ENCODE data around the gene MIDN. TPM values are rescaled to one million over a fixed set of nuclear protein-coding genes. Genes with fewer than 3 reads are reported as not detected.
"Not testable (repeated sequence)": the region's sequence is repeated elsewhere in the genome, so short reads cannot be mapped to it uniquely, and the experiment has no call there.

The MIDN gene
- total RNA-seq, 1 donor from 2014 or later, result 193 TPM

GRCh38 chr19:1206864-1207450 lies 41.4 kb upstream of the MIDN start:
- Mint-ChIP-seq H3K9me3 (ENCODE audit: low read depth) (no peaks in the 10 kb centered on the region), H3K4me1 (ENCODE audit: low read depth) (peaks cover 18% of the 10 kb centered on the region), H3K27me3 (no peaks in the 10 kb centered on the region), H3K27ac (peak overlapping the region; percentile 82), H3K4me3 (ENCODE audit: low read depth) (peak overlapping the region; percentile 81), H3K36me3 (ENCODE audit: insufficient read depth) (peaks cover 4% of the 10 kb centered on the region)
- no peak for DNase-seq (ENCODE audit: low spot score, unreplicated experiment)
- TF ChIP-seq CTCF (IDR thresholded peaks at IDR 0.05; ENCODE audit: unreplicated experiment), result no peak

- H3K4me1 Mint-ChIP-seq (ENCODE audit: low read depth), result peaks cover 22% of the 10 kb centered on the region
- H3K9me3 Mint-ChIP-seq (ENCODE audit: low read depth); H3K27ac Mint-ChIP-seq; DNase-seq (ENCODE audit: low spot score, unreplicated experiment); H3K36me3 Mint-ChIP-seq (ENCODE audit: insufficient read depth); H3K4me3 Mint-ChIP-seq (ENCODE audit: low read depth); H3K27me3 Mint-ChIP-seq: not testable (repeated sequence)
Observed at GRCh38 chr19:1208830-1209229, 39.6 kb upstream of the MIDN start.

GRCh38 chr19:1210227-1210538 lies 38.2 kb upstream of the MIDN start:
- TF ChIP-seq CTCF (IDR thresholded peaks at IDR 0.05; ENCODE audit: unreplicated experiment), result no peak
- peaks cover 8% of the 10 kb centered on the region for H3K36me3 Mint-ChIP-seq (ENCODE audit: insufficient read depth)
- no peak for DNase-seq (ENCODE audit: low spot score, unreplicated experiment)
- no peak overlapping the region for H3K4me3 Mint-ChIP-seq (ENCODE audit: low read depth)
- H3K27ac Mint-ChIP-seq, result peak overlapping the region; percentile 24
- H3K9me3 Mint-ChIP-seq (ENCODE audit: low read depth), result no peaks in the 10 kb centered on the region
- peaks cover 24% of the 10 kb centered on the region for H3K4me1 Mint-ChIP-seq (ENCODE audit: low read depth)
- H3K27me3 Mint-ChIP-seq, result no peaks in the 10 kb centered on the region

- Mint-ChIP-seq H3K9me3 (ENCODE audit: low read depth) (no peaks in the 10 kb centered on the region), H3K27ac (no peak overlapping the region), H3K4me1 (ENCODE audit: low read depth) (peaks cover 22% of the 10 kb centered on the region), H3K36me3 (ENCODE audit: insufficient read depth) (peaks cover 8% of the 10 kb centered on the region), H3K4me3 (ENCODE audit: low read depth) (no peak overlapping the region), H3K27me3 (no peaks in the 10 kb centered on the region)
- no peak for DNase-seq (ENCODE audit: low spot score, unreplicated experiment)
- no peak for TF ChIP-seq CTCF (IDR thresholded peaks at IDR 0.05; ENCODE audit: unreplicated experiment)
Observed at GRCh38 chr19:1211494-1212234, 36.7 kb upstream of the MIDN start.

GRCh38 chr19:1213391-1214286 lies 34.7 kb upstream of the MIDN start:
- Mint-ChIP-seq H3K4me1 (ENCODE audit: low read depth) (peaks cover 9% of the 10 kb centered on the region), H3K27ac (peak overlapping the region; percentile 92), H3K9me3 (ENCODE audit: low read depth) (no peaks in the 10 kb centered on the region), H3K27me3 (no peaks in the 10 kb centered on the region), H3K4me3 (ENCODE audit: low read depth) (no peak overlapping the region), H3K36me3 (ENCODE audit: insufficient read depth) (peaks cover 8% of the 10 kb centered on the region)
- DNase-seq (ENCODE audit: low spot score, unreplicated experiment), result no peak
- TF ChIP-seq CTCF (IDR thresholded peaks at IDR 0.05; ENCODE audit: unreplicated experiment), result no peak

Data from progenitor cell of endocrine pancreas (in vitro differentiated cells).